Neural progenitor cell (in vitro differentiated cells): ENCODE data around the gene MPC2. TPM values are rescaled to one million over a fixed set of nuclear protein-coding genes. Genes with fewer than 3 reads are reported as not detected.
"Not testable (repeated sequence)": the region's sequence is repeated elsewhere in the genome, so short reads cannot be mapped to it uniquely, and the experiment has no call there.

ENCODE experiments used
- DNase-seq: peaks from one replicate; pipeline ENCODE4 v3.0.0-alpha.2; 2016; ENCODE audit warnings: low spot score
- H2AFZ ChIP-seq: fragments of 200-600 bp; sonication (generic); replicated peaks from 2 replicates; pipeline ENCODE4 v1.6.1; 2016; ENCODE audit warnings: antibody characterized with exemption
- H3F3A ChIP-seq: fragments of 200-600 bp; sonication (generic); 2 replicates; pipeline ENCODE4 v1.6.1; 2016; ENCODE audit warnings: antibody characterized with exemption, low read depth
- H3K27ac ChIP-seq: fragments of 200-600 bp; sonication (generic); 2 replicates; pipeline ENCODE4 v1.5.1; 2016; ENCODE audit warnings: mild to moderate bottlenecking
- H3K27me3 ChIP-seq: fragments of 200-600 bp; sonication (generic); 2 replicates; pipeline ENCODE4 v1.6.1; 2016; ENCODE audit warnings: mild to moderate bottlenecking, moderate library complexity
- H3K36me3 ChIP-seq: fragments of 200-600 bp; sonication (generic); 2 replicates; pipeline ENCODE4 v1.5.1; 2016
- H3K4me1 ChIP-seq: fragments of 200-600 bp; sonication (generic); 2 replicates; pipeline ENCODE4 v1.6.1; 2016; ENCODE audit warnings: mixed run types
- H3K4me2 ChIP-seq: fragments of 200-600 bp; sonication (generic); 2 replicates; pipeline ENCODE4 v1.6.1; 2016
- H3K4me3 ChIP-seq: fragments of 200-600 bp; sonication (generic); 2 replicates; pipeline ENCODE4 v1.5.1; 2016
- H3K79me2 ChIP-seq: fragments of 200-600 bp; sonication (generic); 2 replicates; pipeline ENCODE4 v1.6.1; 2016; ENCODE audit warnings: low read depth
- H3K9ac ChIP-seq: fragments of 200-600 bp; sonication (generic); 2 replicates; pipeline ENCODE4 v1.6.1; 2016
- H3K9me3 ChIP-seq: fragments of 200-600 bp; sonication (generic); 2 replicates; pipeline ENCODE4 v1.5.1; 2016; ENCODE audit warnings: low read depth
- H4K20me1 ChIP-seq: fragments of 200-600 bp; sonication (generic); 2 replicates; pipeline ENCODE4 v1.6.1; 2016; ENCODE audit warnings: low read depth
- H3K27ac Mint-ChIP-seq: 3 replicates; pipeline ENCODE4 v1.8.0; 2021; ENCODE audit warnings: mixed read lengths
- H3K27me3 Mint-ChIP-seq: 2 replicates; pipeline ENCODE4 v1.8.0; 2022; ENCODE audit warnings: low read depth, mild to moderate bottlenecking, inconsistent platforms, moderate library complexity, mixed read lengths; ENCODE audit not compliant: insufficient read depth
- H3K36me3 Mint-ChIP-seq: 3 replicates; pipeline ENCODE4 v1.8.0; 2021; ENCODE audit warnings: mixed read lengths
- H3K4me1 Mint-ChIP-seq: 3 replicates; pipeline ENCODE4 v1.8.0; 2021; ENCODE audit warnings: mixed read lengths
- H3K4me3 Mint-ChIP-seq: 3 replicates; pipeline ENCODE4 v1.8.0; 2021; ENCODE audit warnings: mild to moderate bottlenecking, moderate library complexity, mixed read lengths
- H3K9me3 Mint-ChIP-seq: 3 replicates; pipeline ENCODE4 v1.8.0; 2020; ENCODE audit warnings: mixed read lengths
- CTCF ChIP-seq: fragments of 200-600 bp; sonication (generic); IDR thresholded peaks from 2 replicates; pipeline ENCODE4 v1.5.1; 2017; ENCODE audit warnings: antibody characterized with exemption, mild to moderate bottlenecking
- EZH2 ChIP-seq: fragments of 200-600 bp; sonication (generic); IDR thresholded peaks from 2 replicates; pipeline ENCODE4 v1.6.1; 2017; ENCODE audit warnings: antibody characterized with exemption, mild to moderate bottlenecking, moderate library complexity
- EZH2phosphoT487 ChIP-seq: fragments of 200-600 bp; sonication (generic); IDR thresholded peaks from 2 replicates; pipeline ENCODE4 v1.6.1; 2017; ENCODE audit warnings: antibody characterized with exemption
- total RNA-seq: library from RNA; depleted of rRNA; stranded (reverse); fragments of >200 nt; gene quantifications from 2 replicates; pipeline ENCODE4 v1.2.3, GENCODE V29; 2015; ENCODE audit warnings: low replicate concordance

The MPC2 gene
- total RNA-seq, 1 donor from 2014 or later, result 56.8 TPM

- TF ChIP-seq EZH2, result no peak
- no peak for TF ChIP-seq CTCF
- no peak for TF ChIP-seq EZH2phosphoT487
- H3K36me3 ChIP-seq, result no peaks in the 10 kb centered on the region
- no peaks in the 10 kb centered on the region for H3K36me3 Mint-ChIP-seq
- no peaks in the 10 kb centered on the region for H3F3A ChIP-seq
- H3K9me3 ChIP-seq, result no peaks in the 10 kb centered on the region
- no peaks in the 10 kb centered on the region for H4K20me1 ChIP-seq
- H3K4me1 ChIP-seq, result no peaks in the 10 kb centered on the region
- no peaks in the 10 kb centered on the region for H3K27me3 Mint-ChIP-seq
- no peak for DNase-seq
- no peak overlapping the region for H3K4me3 Mint-ChIP-seq
- no peak overlapping the region for H3K27ac ChIP-seq
- H2AFZ ChIP-seq, result no peak overlapping the region
- no peak overlapping the region for H3K4me3 ChIP-seq
- H3K79me2 ChIP-seq, result no peaks in the 10 kb centered on the region
- H3K4me1 Mint-ChIP-seq, result no peaks in the 10 kb centered on the region
- H3K27me3 ChIP-seq, result no peaks in the 10 kb centered on the region
- H3K9me3 Mint-ChIP-seq, result no peaks in the 10 kb centered on the region
- H3K4me2 ChIP-seq, result no peak overlapping the region
- H3K27ac Mint-ChIP-seq, result no peak overlapping the region
- no peak overlapping the region for H3K9ac ChIP-seq
Observed at GRCh38 chr1:167878372-167879160, 58.3 kb downstream of the MPC2 start.

- no peaks in the 10 kb centered on the region for H3K9me3 ChIP-seq
- H3K9ac ChIP-seq, result no peak overlapping the region
- no peak overlapping the region for H3K4me2 ChIP-seq
- Mint-ChIP-seq H3K27me3 (no peaks in the 10 kb centered on the region), H3K36me3 (no peaks in the 10 kb centered on the region), H3K4me3 (no peak overlapping the region), H3K27ac (no peak overlapping the region), H3K4me1 (no peaks in the 10 kb centered on the region), H3K9me3 (no peaks in the 10 kb centered on the region)
- H3K4me3 ChIP-seq, result no peak overlapping the region
- no peaks in the 10 kb centered on the region for H3K36me3 ChIP-seq
- no peaks in the 10 kb centered on the region for H3F3A ChIP-seq
- DNase-seq, result no peak
- no peak overlapping the region for H2AFZ ChIP-seq
- no peaks in the 10 kb centered on the region for H3K27me3 ChIP-seq
- no peaks in the 10 kb centered on the region for H3K4me1 ChIP-seq
- no peaks in the 10 kb centered on the region for H3K79me2 ChIP-seq
- H4K20me1 ChIP-seq, result no peaks in the 10 kb centered on the region
- no peak overlapping the region for H3K27ac ChIP-seq
- TF ChIP-seq EZH2 (no peak), CTCF (no peak)
Observed at GRCh38 chr1:167876597-167877175, 60.2 kb downstream of the MPC2 start.

- H3K27me3 ChIP-seq, result no peaks in the 10 kb centered on the region
- Mint-ChIP-seq H3K4me3 (no peak overlapping the region), H3K27me3 (peaks cover 3% of the 10 kb centered on the region), H3K27ac (no peak overlapping the region), H3K36me3 (no peaks in the 10 kb centered on the region), H3K4me1 (no peaks in the 10 kb centered on the region), H3K9me3 (no peaks in the 10 kb centered on the region)
- no peak overlapping the region for H2AFZ ChIP-seq
- no peak overlapping the region for H3K27ac ChIP-seq
- H3K36me3 ChIP-seq, result no peaks in the 10 kb centered on the region
- peaks cover 3% of the 10 kb centered on the region for H3F3A ChIP-seq
- no peak overlapping the region for H3K9ac ChIP-seq
- H3K79me2 ChIP-seq, result no peaks in the 10 kb centered on the region
- no peaks in the 10 kb centered on the region for H4K20me1 ChIP-seq
- peaks cover 6% of the 10 kb centered on the region for H3K4me1 ChIP-seq
- TF ChIP-seq EZH2 (no peak), CTCF (no peak), EZH2phosphoT487 (no peak)
- no peak for DNase-seq
- no peak overlapping the region for H3K4me2 ChIP-seq
- no peak overlapping the region for H3K4me3 ChIP-seq
- H3K9me3 ChIP-seq, result no peaks in the 10 kb centered on the region
Observed at GRCh38 chr1:167871331-167871730, 65.5 kb downstream of the MPC2 start.

- H3K27ac ChIP-seq, H3K4me1 ChIP-seq, H3K4me1 Mint-ChIP-seq, H3F3A ChIP-seq, H3K4me3 ChIP-seq, H3K27ac Mint-ChIP-seq, H3K27me3 ChIP-seq, DNase-seq, H3K4me2 ChIP-seq, H3K36me3 ChIP-seq, H3K9me3 Mint-ChIP-seq, H3K4me3 Mint-ChIP-seq, H3K36me3 Mint-ChIP-seq, H3K9ac ChIP-seq, H3K27me3 Mint-ChIP-seq, H4K20me1 ChIP-seq, H3K79me2 ChIP-seq, H3K9me3 ChIP-seq: not testable (repeated sequence)
- peak overlapping the region; percentile 23 for H2AFZ ChIP-seq
Observed at GRCh38 chr1:167869157-167870001, 67.5 kb downstream of the MPC2 start.

GRCh38 chr1:167866739-167867414 is 70.0 kb downstream of the MPC2 start:
- not testable (repeated sequence) for H3K27ac Mint-ChIP-seq, H3K27ac ChIP-seq, H3K9ac ChIP-seq, H3K79me2 ChIP-seq, H3F3A ChIP-seq, H3K4me1 ChIP-seq, H3K36me3 ChIP-seq, H3K27me3 ChIP-seq, H3K4me2 ChIP-seq, DNase-seq, H3K9me3 ChIP-seq, H3K4me1 Mint-ChIP-seq, H3K4me3 ChIP-seq, H3K9me3 Mint-ChIP-seq, H4K20me1 ChIP-seq, H3K36me3 Mint-ChIP-seq, H3K27me3 Mint-ChIP-seq, H2AFZ ChIP-seq, H3K4me3 Mint-ChIP-seq
